ENCODE data around the gene NEURL1B.

DNA sequence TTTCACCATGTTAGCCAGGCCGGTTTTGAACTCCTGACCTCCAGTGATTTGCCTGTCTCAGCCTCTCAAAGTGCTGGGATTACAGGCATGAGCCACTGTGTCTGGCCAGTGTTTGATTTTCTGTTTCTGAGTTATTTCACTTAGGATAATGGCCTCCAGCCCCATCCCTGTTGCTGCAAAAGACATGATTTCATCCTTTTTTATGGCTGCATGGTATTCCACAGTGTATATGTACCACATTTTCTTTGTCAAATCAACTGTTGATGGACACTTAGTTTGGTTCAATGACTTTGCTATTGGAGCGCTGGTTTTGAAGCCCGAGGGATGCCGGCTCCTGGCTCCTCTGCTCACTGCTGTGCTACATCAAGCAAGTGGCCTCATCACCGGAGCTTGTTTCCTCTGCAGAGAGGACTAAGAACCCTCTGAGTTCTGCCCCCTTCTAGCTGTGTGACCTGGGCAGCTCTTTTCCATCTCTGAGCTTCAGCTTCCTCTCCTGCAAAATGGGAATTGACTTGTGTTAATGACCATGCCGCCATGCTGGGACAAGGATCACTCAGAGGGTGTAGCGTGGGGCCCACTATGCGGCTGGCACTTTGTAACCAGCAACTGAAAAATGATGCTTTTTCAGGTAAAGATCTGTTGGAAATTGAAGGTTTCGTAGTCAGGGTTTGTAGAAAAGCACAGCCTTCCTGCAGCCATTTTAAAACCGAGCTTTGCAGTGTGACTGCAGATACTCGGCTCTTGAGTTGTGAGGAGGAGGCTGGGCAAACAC is 4.6 kb upstream of the NEURL1B start:
- TF ChIP-seq YY1 (IDR thresholded peaks at IDR 0.05; ENCODE audit: low read depth) (no peak), CREB1 (IDR thresholded peaks at IDR 0.05; ENCODE audit: low read depth) (no peak), NFIC (IDR thresholded peaks at IDR 0.05) (no peak), TAF1 (IDR thresholded peaks at IDR 0.05; ENCODE audit: low read depth) (no peak), EGR1 (IDR thresholded peaks at IDR 0.05) (no peak), EP300 (IDR thresholded peaks at IDR 0.05; ENCODE audit: borderline replicate concordance) (no peak), CEBPB (IDR thresholded peaks at IDR 0.05) (no peak), REST (IDR thresholded peaks at IDR 0.05; ENCODE audit: low read depth) (no peak), TEAD4 (IDR thresholded peaks at IDR 0.05) (no peak), RAD21 (IDR thresholded peaks at IDR 0.05; ENCODE audit: low read depth) (no peak), TCF12 (IDR thresholded peaks at IDR 0.05; ENCODE audit: low read depth) (no peak)
- TF ChIP-seq, protein P1, sequence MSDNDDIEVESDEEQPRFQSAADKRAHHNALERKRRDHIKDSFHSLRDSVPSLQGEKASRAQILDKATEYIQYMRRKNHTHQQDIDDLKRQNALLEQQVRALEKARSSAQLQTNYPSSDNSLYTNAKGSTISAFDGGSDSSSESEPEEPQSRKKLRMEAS (IDR thresholded peaks at IDR 0.05) = no peak
